Pancreas (tissue), 10 donors: ENCODE measurements around the gene TAF11L4. TPM values are rescaled to one million over a fixed set of nuclear protein-coding genes. Genes with fewer than 3 reads are reported as not detected.
"Not testable (repeated sequence)": the region's sequence is repeated elsewhere in the genome, so short reads cannot be mapped to it uniquely, and the experiment has no call there.

ENCODE experiments used
- ATAC-seq, 4 donors: fragments of 200-7000 bp; cut with Tn5 transposase; one replicate each; pipeline versions ENCODE4 v1.8.0 to v1.9.1; 2020; ENCODE audit warnings: mild to moderate bottlenecking in 4 of 4, moderate library complexity in 4 of 4
- DNase-seq, 6 donors: peaks; one replicate each; pipeline ENCODE4 v3.0.0-alpha.2; 2020
- FAIRE-seq: peaks from 2 replicates; lab custom pipeline; 2012; peaks lifted over from hg19 to GRCh38; lab: Jason Lieb, UNC
- H3K27ac ChIP-seq, 4 donors: fragments of 200-600 bp; sonication (generic); 1 replicate in 3 of 4; 2 replicates in 1 of 4; pipeline versions ENCODE4 v1.5.0 to v1.8.0; 2020
- H3K27me3 ChIP-seq, 4 donors: fragments of 200-600 bp; one replicate each; pipeline ENCODE4 v1.8.0; 2021
- H3K36me3 ChIP-seq, 3 donors: fragments of 200-600 bp; sonication (generic) in 1 of 3; one replicate each; pipeline versions ENCODE4 v1.5.0 to v1.8.0; 2020 to 2021
- H3K4me1 ChIP-seq, 3 donors: fragments of 200-600 bp; one replicate each; pipeline ENCODE4 v1.8.0; 2021
- H3K4me3 ChIP-seq, 4 donors: fragments of 200-600 bp; sonication (generic) in 2 of 4; one replicate each; pipeline versions ENCODE4 v1.5.0 to v1.8.0; 2020 to 2021
- H3K9me3 ChIP-seq, 4 donors: fragments of 200-600 bp; one replicate each; pipeline ENCODE4 v1.8.0; 2021
- WGBS, 2 donors: extraction: QIAGEN DNeasy Blood & Tissue Kit; methylation state at CpG; one replicate each; pipeline ENCODE4 v1.1.7; 2013; 5-methylcytosine and 5-hydroxymethylcytosine counted together
- intact Hi-C, 3 donors: fragments of 100-400 bp; cut with DNase I; formaldehyde crosslinking; loops; one replicate each; pipeline versions ENCODE4 v1.11.1 to v1.14.2; 2022
- polyA plus RNA-seq, 2 donors: library from polyadenylated mRNA; stranded (reverse); fragments of 200-250 nt; gene quantifications; one replicate each; pipeline ENCODE4 v1.2.3, GENCODE V29; 2013
- total RNA-seq, 6 donors: library from RNA; stranded (reverse); fragmentation: NEBNext Ultra II Directional in 4 of 6; extraction: Animal tissue kit (Norgen Biotek cat#: 25700) in 4 of 6; gene quantifications; one replicate each; pipeline versions ENCODE4 v1.2.1 to v1.2.4, GENCODE V29; 2021 to 2023
- TF ChIP-seq, protein P1 (sequence below), 4 donors: fragments of 200-600 bp; sonication (generic) in 3 of 4; IDR thresholded peaks; one replicate each; pipeline versions ENCODE4 v1.5.0 to v1.8.0; 2021; ENCODE audit warnings: antibody characterized with exemption in 4 of 4
- donor health status: healthy with polysubstance abuse.
- donor health status: DM: no; HTN: no; CAD: no; lungs with moderate emphysema.
- donor health status: DM: no; HTN: no; CAD: no.
- donor health status: control.
- donor health status: control.
- donor health status: Bipolar disorder and iron deficiency.
- donor health status: DM: yes; HTN: yes; CAD: no.
- donor health status: DM: no; HTN: no; CAD: no.
- donor health status: DM: no; HTN: no; CAD: no.
- donor health status: DM: yes; HTN: yes; CAD: no.

Gene TAF11L4
- total and polyA plus RNA-seq, 8 donors = not detected

GRCh38 chr5:17482790-17483189 is 38.8 kb upstream of the TAF11L4 start:
- TF ChIP-seq, protein P1, sequence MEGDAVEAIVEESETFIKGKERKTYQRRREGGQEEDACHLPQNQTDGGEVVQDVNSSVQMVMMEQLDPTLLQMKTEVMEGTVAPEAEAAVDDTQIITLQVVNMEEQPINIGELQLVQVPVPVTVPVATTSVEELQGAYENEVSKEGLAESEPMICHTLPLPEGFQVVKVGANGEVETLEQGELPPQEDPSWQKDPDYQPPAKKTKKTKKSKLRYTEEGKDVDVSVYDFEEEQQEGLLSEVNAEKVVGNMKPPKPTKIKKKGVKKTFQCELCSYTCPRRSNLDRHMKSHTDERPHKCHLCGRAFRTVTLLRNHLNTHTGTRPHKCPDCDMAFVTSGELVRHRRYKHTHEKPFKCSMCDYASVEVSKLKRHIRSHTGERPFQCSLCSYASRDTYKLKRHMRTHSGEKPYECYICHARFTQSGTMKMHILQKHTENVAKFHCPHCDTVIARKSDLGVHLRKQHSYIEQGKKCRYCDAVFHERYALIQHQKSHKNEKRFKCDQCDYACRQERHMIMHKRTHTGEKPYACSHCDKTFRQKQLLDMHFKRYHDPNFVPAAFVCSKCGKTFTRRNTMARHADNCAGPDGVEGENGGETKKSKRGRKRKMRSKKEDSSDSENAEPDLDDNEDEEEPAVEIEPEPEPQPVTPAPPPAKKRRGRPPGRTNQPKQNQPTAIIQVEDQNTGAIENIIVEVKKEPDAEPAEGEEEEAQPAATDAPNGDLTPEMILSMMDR (IDR thresholded peaks at IDR 0.05) = no peak
- Histone ChIP-seq H3K9me3 (no peaks in the 10 kb centered on the region), H3K4me1 (no peaks in the 10 kb centered on the region), H3K4me3 (no peak overlapping the region), H3K27me3 (peaks cover 0 to 9% (median 0%) of the 10 kb centered on the region in 4 donors), H3K36me3 (no peaks in the 10 kb centered on the region), H3K27ac (no peak overlapping the region)
- intact Hi-C loops = no loop called here
- no peak for FAIRE-seq
- no peak for ATAC-seq
- DNase-seq = no peak
- WGBS, 2 donors = 49 to 58% methylated on average over 2 of the region's 2 CpGs

GRCh38 chr5:17486464-17487173 is 35.0 kb upstream of the TAF11L4 start:
- intact Hi-C loops = not testable (repeated sequence)

DNA sequence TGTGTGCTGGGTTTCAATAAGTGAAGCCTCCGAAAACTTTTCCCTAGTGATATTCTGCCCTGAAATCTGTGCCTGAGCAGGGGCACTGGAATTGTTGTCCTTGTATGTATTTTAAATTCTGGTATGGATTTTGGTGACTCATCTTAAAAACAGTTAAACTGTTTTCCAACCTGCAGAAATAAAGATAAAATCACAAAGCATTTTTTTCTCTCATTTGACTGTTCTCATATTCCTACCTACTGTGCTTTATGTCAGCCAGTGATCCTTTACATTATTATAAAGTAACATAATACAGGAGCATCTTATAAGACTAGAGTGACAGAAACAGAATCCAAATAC is 34.5 kb upstream of the TAF11L4 start:
- Histone ChIP-seq H3K9me3 (no peaks in the 10 kb centered on the region), H3K27me3 (peaks cover 0 to 9% (median 0%) of the 10 kb centered on the region in 4 donors), H3K4me3 (no peak overlapping the region), H3K36me3 (no peaks in the 10 kb centered on the region), H3K4me1 (no peaks in the 10 kb centered on the region), H3K27ac (no peak overlapping the region)
- TF ChIP-seq, protein P1 (IDR thresholded peaks at IDR 0.05) = no peak
- no peak for FAIRE-seq
- WGBS, 2 donors = 52 to 84% methylated on average over 1 of the region's 1 CpG
- no peak for DNase-seq
- intact Hi-C loops = no loop called here
- no peak for ATAC-seq

More at GRCh38 chr5:17486464-17487173, 35.0 kb upstream of the TAF11L4 start:
- not testable (repeated sequence) for H3K4me3 ChIP-seq, FAIRE-seq, H3K27ac ChIP-seq, ATAC-seq, H3K36me3 ChIP-seq, H3K9me3 ChIP-seq, H3K4me1 ChIP-seq, H3K27me3 ChIP-seq, DNase-seq
- WGBS, 2 donors = 69 to 79% methylated on average over 10 of the region's 10 CpGs

GRCh38 chr5:17491257-17491656 is 30.3 kb upstream of the TAF11L4 start:
- H3K27ac ChIP-seq, H3K4me1 ChIP-seq, intact Hi-C loops, ATAC-seq, H3K36me3 ChIP-seq, H3K27me3 ChIP-seq, H3K4me3 ChIP-seq, H3K9me3 ChIP-seq, FAIRE-seq, DNase-seq: not testable (repeated sequence)
- 89 to 93% methylated on average over 17 to 23 of the region's 23 CpGs for WGBS, 2 donors

- WGBS, 2 donors = 69 to 70% methylated on average over 3 of the region's 3 CpGs
Observed at GRCh38 chr5:17492770-17493169, 28.8 kb upstream of the TAF11L4 start.

GRCh38 chr5:17497446-17497845 is 24.2 kb upstream of the TAF11L4 start:
- Histone ChIP-seq H3K4me3 (no peak overlapping the region), H3K36me3 (no peaks in the 10 kb centered on the region), H3K27me3 (no peaks in the 10 kb centered on the region), H3K9me3 (no peaks in the 10 kb centered on the region), H3K4me1 (no peaks in the 10 kb centered on the region), H3K27ac (no peak overlapping the region)
- ATAC-seq (no peak), FAIRE-seq (no peak), DNase-seq (no peak)
- intact Hi-C loops = no loop called here
- TF ChIP-seq, protein P1 (IDR thresholded peaks at IDR 0.05) = no peak
- 37 to 46% methylated on average over 4 of the region's 4 CpGs for WGBS, 2 donors

More at GRCh38 chr5:17492770-17493169, 28.8 kb upstream of the TAF11L4 start:
- Histone ChIP-seq H3K4me3 (no peak overlapping the region), H3K36me3 (no peaks in the 10 kb centered on the region), H3K9me3 (no peaks in the 10 kb centered on the region), H3K27me3 (no peaks in the 10 kb centered on the region), H3K4me1 (no peaks in the 10 kb centered on the region), H3K27ac (no peak overlapping the region)
- no peak for DNase-seq
- intact Hi-C loops = no loop called here
- TF ChIP-seq, protein P1 (IDR thresholded peaks at IDR 0.05) = no peak
- ATAC-seq = no peak
- no peak for FAIRE-seq

DNA sequence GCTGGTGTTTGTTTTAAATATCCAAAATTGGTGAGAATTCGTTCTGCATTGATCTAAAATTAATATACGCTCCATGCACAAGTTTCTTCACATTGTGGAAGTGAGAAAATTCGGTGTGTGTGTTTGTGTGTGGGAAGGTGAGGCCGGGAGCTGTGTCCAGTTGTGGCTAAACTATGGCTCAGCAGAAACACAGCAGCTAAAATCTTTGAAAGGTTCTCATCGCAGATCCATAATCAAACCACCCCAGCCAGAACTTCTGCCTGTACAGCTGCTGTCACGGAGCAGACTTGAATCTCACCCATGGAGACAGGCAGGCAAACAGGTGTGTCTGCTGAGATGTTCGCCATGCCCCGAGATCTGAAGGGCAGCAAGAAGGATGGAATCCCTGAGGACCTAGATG is 23.7 kb upstream of the TAF11L4 start, which contains the start of gene TAF11L2:
Gene TAF11L2 (plus strand): TSS at position 301 of the 400 bp plus-strand sequence.
- H3K36me3 ChIP-seq, DNase-seq, H3K27me3 ChIP-seq, intact Hi-C loops, ATAC-seq, H3K4me1 ChIP-seq, FAIRE-seq, H3K9me3 ChIP-seq, H3K4me3 ChIP-seq, H3K27ac ChIP-seq: not testable (repeated sequence)
- WGBS, 2 donors = 62 to 70% methylated on average over 8 of the region's 8 CpGs
